Measurements from ENCODE around the gene TCF7L1.

Gene TCF7L1

GRCh38 chr2:85158559-85159273 is 25.5 kb downstream of the TCF7L1 start:
- no peak for TF ChIP-seq EZH2phosphoT487 (IDR thresholded peaks at IDR 0.05; ENCODE audit: borderline replicate concordance, low read length)
- no peak for TF ChIP-seq CTCF (IDR thresholded peaks at IDR 0.05; ENCODE audit: low read depth, low read length, poor library complexity, severe bottlenecking)
- Histone ChIP-seq H4K20me1 (ENCODE audit: control insufficient read depth, insufficient read depth, low read depth, low read length) (no peaks in the 10 kb centered on the region), H3K9me3 (ENCODE audit: control insufficient read depth, insufficient read depth, low read length) (no peaks in the 10 kb centered on the region), H3K4me1 (ENCODE audit: control insufficient read depth, low read length) (no peaks in the 10 kb centered on the region), H3K27me3 (ENCODE audit: control insufficient read depth, low read length) (0 out of 2 replicates have a peak, but pooled peaks cover 2% of the 10 kb centered on the region), H3K9me2 (replicated peaks; ENCODE audit: control insufficient read depth, low read length) (no peaks in the 10 kb centered on the region), H3K4me3 (ENCODE audit: low read length) (no peak overlapping the region), H3K36me3 (ENCODE audit: control insufficient read depth, low read length) (no peaks in the 10 kb centered on the region), H3K4me2 (ENCODE audit: low read length) (no peak overlapping the region), H3F3A (ENCODE audit: control insufficient read depth, insufficient read depth) (no peaks in the 10 kb centered on the region), H3K27ac (ENCODE audit: low read depth, low read length) (no peak overlapping the region), H3K79me2 (ENCODE audit: control insufficient read depth, low read length) (no peaks in the 10 kb centered on the region)

- H3K4me3 ChIP-seq (ENCODE audit: low read length) = no peak overlapping the region
- no peak overlapping the region for H3K27ac ChIP-seq (ENCODE audit: low read depth, low read length)
- H3K9me3 ChIP-seq (ENCODE audit: control insufficient read depth, insufficient read depth, low read length) = no peaks in the 10 kb centered on the region
- H3K9me2 ChIP-seq (replicated peaks; ENCODE audit: control insufficient read depth, low read length) = no peaks in the 10 kb centered on the region
- H3K79me2 ChIP-seq (ENCODE audit: control insufficient read depth, low read length) = no peaks in the 10 kb centered on the region
- no peaks in the 10 kb centered on the region for H3F3A ChIP-seq (ENCODE audit: control insufficient read depth, insufficient read depth)
- no peak overlapping the region for H3K4me2 ChIP-seq (ENCODE audit: low read length)
- no peaks in the 10 kb centered on the region for H3K4me1 ChIP-seq (ENCODE audit: control insufficient read depth, low read length)
- H3K27me3 ChIP-seq (ENCODE audit: control insufficient read depth, low read length) = 0 out of 2 replicates have a peak, but pooled peaks cover 2% of the 10 kb centered on the region
- H4K20me1 ChIP-seq (ENCODE audit: control insufficient read depth, insufficient read depth, low read depth, low read length) = no peaks in the 10 kb centered on the region
- no peaks in the 10 kb centered on the region for H3K36me3 ChIP-seq (ENCODE audit: control insufficient read depth, low read length)
- TF ChIP-seq CTCF (IDR thresholded peaks at IDR 0.05; ENCODE audit: low read depth, low read length, poor library complexity, severe bottlenecking) (no peak), EZH2phosphoT487 (IDR thresholded peaks at IDR 0.05; ENCODE audit: borderline replicate concordance, low read length) (no peak)
These were observed 26.4 kb downstream of the TCF7L1 start for GRCh38 chr2:85159589-85159988.

- no peak overlapping the region for H3K27ac ChIP-seq (ENCODE audit: low read depth, low read length)
- H3K4me1 ChIP-seq (ENCODE audit: control insufficient read depth, low read length) = no peaks in the 10 kb centered on the region
- 0 out of 2 replicates have a peak, but pooled peaks cover 2% of the 10 kb centered on the region for H3K27me3 ChIP-seq (ENCODE audit: control insufficient read depth, low read length)
- H3K79me2 ChIP-seq (ENCODE audit: control insufficient read depth, low read length) = no peaks in the 10 kb centered on the region
- no peak for TF ChIP-seq CTCF (IDR thresholded peaks at IDR 0.05; ENCODE audit: low read depth, low read length, poor library complexity, severe bottlenecking)
- TF ChIP-seq EZH2phosphoT487 (IDR thresholded peaks at IDR 0.05; ENCODE audit: borderline replicate concordance, low read length) = no peak
- no peaks in the 10 kb centered on the region for H3K9me3 ChIP-seq (ENCODE audit: control insufficient read depth, insufficient read depth, low read length)
- H4K20me1 ChIP-seq (ENCODE audit: control insufficient read depth, insufficient read depth, low read depth, low read length) = no peaks in the 10 kb centered on the region
- H3K9me2 ChIP-seq (replicated peaks; ENCODE audit: control insufficient read depth, low read length) = no peaks in the 10 kb centered on the region
- no peak overlapping the region for H3K4me2 ChIP-seq (ENCODE audit: low read length)
- no peaks in the 10 kb centered on the region for H3K36me3 ChIP-seq (ENCODE audit: control insufficient read depth, low read length)
- H3F3A ChIP-seq (ENCODE audit: control insufficient read depth, insufficient read depth) = no peaks in the 10 kb centered on the region
- H3K4me3 ChIP-seq (ENCODE audit: low read length) = no peak overlapping the region
These were observed 28.1 kb downstream of the TCF7L1 start for GRCh38 chr2:85160966-85161960.
